Dermis blood vessel endothelial cell (primary cell): ENCODE measurements around the gene RRM2. TPM values are rescaled to one million over a fixed set of nuclear protein-coding genes. Genes with fewer than 3 reads are reported as not detected.
A peak's percentile ranks its signal among the peaks of the same experiment; 100 is the strongest.

ENCODE experiments used
- DNase-seq: peaks from one replicate; pipeline ENCODE4 v3.0.0; 2010
- total RNA-seq: library from RNA; depleted of rRNA; stranded (reverse); fragments of >200 nt; gene quantifications from 2 replicates; pipeline ENCODE4 v1.2.3, GENCODE V29; 2014

RRM2 gene
- total RNA-seq = 19.9 and 90.8 TPM in 2 replicates

GRCh38 chr2:10122500-10123280 is at the start of gene RRM2:
RRM2 (plus strand) TSS chr2:10122739; CDS start chr2:10122799, 60 bp downstream.
- peak; percentile 94 for DNase-seq

- no peak for DNase-seq
Measured at GRCh38 chr2:10073706-10074105, 48.8 kb upstream of the RRM2 start.

DNA sequence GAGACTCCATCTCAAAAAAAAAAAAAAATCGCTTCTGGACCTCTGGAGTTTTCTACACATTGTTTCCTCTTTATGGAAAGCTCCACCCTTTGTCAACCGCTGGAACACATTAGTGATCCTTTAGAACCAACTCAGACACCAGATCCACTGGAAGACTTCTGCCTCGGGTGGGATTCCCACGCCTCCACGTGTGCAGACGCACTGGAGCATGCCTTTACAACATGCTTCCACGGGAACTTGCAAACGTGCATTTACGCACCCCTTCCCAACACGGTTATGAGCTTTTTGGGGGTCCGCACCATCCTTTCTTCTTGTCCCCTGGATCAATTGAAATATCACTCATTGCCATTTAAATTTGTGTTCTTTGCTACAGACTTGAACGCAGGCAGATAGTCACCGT is 47.4 kb upstream of the RRM2 start:
- DNase-seq = no peak

DNA sequence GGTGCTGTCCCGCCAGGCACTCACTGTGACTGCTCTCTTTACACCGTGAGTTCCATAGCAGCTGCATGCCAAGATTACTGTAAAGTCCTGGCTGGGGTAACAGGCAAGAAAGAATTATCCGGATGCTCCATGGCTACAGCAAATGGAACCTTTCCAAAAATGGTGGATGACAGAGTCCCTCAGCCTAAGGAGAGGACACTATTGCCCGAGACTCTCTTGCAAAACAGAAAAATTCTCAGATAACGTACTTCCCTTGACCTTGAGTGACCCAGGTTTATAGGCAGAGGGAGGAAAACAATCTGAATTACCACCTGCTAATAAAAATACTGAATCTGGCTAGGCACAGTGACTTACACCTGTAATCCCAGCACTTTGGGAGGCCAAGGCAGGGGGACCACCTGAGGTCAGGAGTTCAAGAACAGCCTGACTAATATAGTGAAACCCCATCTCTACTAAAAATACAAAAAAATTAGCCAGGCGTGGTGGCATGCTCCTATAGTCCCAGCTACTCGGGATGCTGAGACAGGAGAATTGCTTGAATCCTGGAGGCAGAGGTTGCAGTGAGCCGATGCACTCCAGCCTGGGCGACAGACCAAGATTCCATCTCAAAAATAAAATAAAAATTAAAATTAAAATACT is 46.8 kb upstream of the RRM2 start:
- DNase-seq = no peak

DNA sequence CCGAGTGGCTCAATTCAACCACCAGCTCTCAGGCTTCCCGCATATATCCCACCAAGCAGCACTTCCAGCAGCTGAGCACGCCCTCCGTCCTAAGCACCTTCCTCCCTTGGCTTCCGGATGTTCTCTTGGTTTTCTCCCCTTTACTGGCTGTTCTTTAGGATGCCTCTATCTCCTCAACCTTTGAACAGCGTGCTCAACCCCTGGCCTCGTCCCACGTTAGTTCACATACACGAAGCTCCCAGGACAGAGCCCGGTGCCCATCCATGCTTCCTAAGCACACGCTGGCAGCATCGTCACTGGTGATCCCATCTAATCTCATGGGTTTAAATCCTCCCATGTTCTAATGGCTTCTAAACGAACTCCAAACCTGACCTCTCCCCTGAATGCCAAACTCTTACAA is 46.0 kb upstream of the RRM2 start:
- no peak for DNase-seq

- DNase-seq = no peak
Measured at GRCh38 chr2:10076988-10077527, 45.5 kb upstream of the RRM2 start.

DNA sequence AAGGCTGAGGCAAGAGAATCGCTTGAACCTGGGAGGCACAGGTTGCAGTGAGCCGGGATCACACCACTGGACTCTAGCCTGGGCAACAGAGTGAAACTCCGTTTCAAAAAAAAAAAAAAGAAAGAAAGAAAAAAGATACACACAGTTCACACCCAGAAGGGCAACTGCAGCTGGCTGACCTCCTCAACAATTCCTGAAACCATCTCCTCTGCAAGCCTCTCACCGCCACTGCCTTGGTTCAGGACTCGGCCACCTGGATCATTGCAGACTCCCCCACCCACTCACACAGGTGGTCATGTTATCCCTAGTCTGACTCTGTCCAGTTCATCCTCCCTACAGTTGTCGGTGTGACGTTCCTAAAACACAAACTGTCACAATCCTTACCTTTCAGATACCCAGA is 44.5 kb upstream of the RRM2 start:
- DNase-seq = no peak

DNA sequence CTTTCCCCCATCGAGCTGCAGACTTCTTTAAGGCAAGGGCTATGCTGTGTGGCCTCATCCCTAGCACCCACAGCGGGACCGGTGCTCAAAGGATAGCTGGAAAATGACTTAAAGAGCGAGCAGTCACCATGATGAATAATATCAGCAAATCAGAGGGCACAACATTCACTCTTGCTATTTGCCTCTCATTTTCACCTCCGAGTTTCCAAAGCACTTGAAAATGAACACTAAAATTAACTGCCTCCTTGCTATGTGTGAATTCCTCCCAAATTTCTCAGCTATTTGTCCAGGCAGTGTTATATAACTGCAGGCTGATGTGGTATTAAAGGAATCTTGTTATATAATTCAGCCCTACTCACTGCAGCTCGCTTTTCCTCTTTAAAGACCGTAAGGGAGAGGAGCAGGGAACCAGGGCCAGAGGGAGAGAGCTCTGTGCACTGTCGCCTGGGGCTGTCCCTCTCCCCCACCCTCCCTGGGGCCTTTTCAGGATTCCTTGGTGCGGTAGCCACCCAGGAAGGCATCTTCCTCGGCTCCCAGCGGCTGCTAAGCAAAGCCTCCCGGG is 43.8 kb upstream of the RRM2 start:
- no peak for DNase-seq

DNA sequence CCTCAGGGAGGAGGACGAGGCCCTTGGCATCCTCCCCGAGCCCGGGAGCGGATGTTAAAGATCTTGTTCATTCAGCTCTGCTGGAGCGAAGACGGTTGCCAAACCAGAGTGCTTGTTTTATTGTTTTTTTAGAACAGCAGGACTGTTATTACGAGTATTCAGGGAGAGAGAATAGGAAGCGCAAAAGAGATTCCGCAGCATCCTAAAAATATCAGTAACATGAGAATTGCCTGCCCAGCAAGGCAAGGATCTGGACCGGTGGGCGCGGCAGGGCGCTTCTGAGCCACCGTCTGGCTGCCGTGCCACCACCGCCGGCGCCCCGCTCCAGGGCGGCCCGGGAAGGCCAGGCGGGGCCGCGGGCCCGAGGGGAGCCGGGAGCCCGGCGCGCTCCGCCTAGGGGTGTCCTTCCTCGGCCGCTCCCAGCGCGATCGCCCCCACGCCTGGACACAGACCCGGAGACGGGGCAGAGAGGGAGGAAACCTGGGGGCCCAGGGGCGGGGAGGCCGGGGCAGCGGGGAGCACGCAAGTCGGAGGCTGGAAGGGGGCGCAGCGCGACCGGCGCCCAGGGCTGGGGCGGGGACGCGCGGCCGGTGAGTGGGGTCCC is 43.2 kb upstream of the RRM2 start:
- peak; percentile 20 for DNase-seq

GRCh38 chr2:10079870-10080535 is 42.5 kb upstream of the RRM2 start, which contains the start of gene CYS1:
CYS1 (minus strand) TSS chr2:10080411; CDS start chr2:10080223, 188 bp downstream.
- peak; percentile 19 for DNase-seq

DNA sequence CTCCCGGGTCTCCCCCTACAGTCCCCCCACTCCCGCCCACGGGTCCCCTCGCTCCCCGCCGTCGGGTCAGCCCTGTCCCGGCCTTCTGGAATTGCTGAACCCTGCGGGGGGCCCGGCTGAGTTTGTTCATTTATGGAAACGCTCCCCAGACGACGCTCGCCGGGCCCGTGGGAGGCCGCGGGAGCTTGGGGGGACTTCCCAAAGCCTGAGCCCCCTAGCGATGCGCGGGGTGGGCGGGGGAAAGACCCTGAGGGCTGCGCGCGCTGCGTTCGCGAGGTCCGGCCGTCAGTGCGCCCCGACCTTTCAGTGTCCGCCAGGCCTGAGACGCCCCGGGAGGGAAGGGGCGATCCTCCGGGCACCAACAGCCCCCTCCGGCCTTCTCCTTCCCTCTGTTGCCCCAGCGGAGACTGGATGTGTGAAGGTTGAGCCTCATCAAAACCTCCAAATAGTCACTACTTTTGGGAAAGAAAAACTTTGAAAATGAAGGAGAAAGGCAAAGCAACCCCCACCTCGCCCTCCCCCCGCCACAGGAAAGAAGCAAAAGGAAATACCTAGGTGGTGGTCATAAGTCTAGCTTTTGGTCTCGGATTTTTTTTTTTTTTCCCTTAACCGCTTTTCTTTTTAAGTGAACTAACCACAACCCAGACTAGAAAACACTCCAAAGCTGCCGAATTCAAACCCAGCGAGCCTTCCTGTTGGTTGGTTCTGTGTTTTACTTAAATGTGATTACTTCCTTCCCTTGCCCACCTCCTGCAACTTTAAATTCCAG is 41.8 kb upstream of the RRM2 start:
- DNase-seq = no peak

DNA sequence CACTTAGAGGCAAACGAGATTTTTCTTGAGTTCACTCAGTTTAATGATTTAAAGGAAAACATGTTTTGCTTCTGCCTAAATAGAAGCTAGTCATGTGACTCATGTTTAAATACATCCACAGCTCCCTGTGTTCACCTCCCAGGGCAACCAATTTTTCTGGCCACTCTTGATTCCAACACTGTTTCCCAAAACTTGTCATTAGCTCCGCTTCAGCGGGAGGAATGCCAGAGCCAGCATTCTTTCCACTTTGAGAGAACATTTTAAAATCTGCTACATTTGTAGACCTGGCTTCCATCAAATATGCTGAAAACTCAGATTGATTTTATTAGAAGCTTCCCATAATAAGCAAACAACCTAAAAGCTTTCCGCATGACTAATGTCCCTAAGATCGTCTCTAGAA is 39.5 kb upstream of the RRM2 start:
- no peak for DNase-seq

DNA sequence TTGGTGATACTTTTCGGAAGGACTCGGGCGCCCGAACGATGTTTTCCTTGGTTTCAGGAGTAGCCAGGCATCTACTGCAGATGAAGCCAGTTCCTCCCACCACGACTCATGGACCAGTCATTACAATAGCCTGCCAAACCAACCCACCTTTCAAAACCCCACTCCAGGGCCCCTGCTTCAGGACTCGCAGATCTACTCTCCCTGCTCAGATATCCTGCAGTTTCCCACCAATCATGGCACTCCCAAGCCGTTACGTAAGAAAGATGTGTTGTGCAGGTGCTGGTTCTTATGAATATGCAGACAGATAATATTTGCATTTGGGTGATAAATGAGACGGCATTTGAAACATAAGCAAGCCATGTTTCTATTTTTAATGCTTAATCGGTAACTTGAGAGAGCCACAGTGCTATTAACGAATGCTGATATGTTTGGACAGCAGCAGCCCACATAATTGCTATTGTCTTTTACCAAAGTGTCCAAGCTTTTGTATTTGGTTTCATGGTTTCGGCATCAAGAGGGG is 38.8 kb upstream of the RRM2 start:
- DNase-seq = no peak

- DNase-seq = no peak
Measured at GRCh38 chr2:10084223-10084865, 38.2 kb upstream of the RRM2 start.

DNA sequence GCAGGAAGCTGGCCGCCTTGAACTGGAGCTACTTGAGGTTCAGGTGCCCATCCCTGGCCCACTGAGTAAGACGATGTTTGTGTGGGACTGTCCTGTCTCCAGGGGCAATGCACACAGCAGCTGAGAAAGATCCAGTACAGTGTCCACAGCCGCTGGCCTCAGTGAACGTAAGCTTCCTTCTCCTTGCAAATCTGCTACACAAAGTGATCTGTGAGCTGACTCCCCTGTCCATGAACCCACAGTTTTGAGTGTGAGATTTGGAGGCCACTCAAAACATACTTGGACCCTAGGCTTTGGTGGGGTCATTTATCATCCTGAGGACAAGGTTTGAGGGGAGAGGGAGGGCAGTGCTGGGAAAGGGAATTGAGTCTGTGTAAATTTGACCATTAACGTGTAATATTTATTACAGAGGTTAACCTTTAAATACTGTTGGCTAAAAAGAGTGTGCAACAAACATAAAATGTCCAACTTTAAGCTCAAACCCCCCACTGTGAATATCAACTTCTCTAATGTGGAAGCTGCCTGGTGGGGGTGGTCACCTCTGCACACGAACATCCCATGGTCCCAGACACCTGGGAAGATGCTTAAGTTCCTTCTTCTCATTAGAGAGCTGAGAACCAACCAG is 37.4 kb upstream of the RRM2 start:
- no peak for DNase-seq

- DNase-seq = no peak
Measured at GRCh38 chr2:10085668-10086059, 36.9 kb upstream of the RRM2 start.

GRCh38 chr2:10086950-10087349 is 35.6 kb upstream of the RRM2 start:
- DNase-seq = no peak

GRCh38 chr2:10087360-10087759 is 35.2 kb upstream of the RRM2 start:
- DNase-seq = no peak

- no peak for DNase-seq
Measured at GRCh38 chr2:10089565-10090190, 32.9 kb upstream of the RRM2 start.
